Measurements from ENCODE around the gene FER. TPM values are rescaled to one million over a fixed set of nuclear protein-coding genes. Genes with fewer than 3 reads are reported as not detected.

The FER gene
- total RNA-seq, 1 experiment from 2014 or later: 20.6 TPM

DNA sequence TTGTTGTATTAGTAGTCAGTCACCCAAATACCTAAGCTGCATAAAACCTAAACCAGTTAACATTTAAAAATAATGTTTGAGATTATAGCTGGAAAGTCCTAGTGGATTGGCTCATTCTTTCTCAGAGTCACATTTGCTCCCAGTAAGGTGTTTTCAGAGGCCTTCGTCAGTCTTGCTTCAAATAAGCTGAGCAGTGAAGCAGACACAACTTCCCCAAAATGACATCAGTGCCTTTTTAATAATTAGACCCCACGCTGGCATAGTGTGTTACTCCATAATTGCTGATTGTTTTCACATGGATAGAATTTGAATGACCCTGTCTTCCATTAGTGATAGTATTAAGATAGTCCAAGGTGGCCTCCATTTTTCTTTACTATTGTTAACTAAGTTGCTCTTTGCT lies 416.3 kb downstream of the FER start:
- H4K20me1 ChIP-seq (ENCODE audit: insufficient read depth): no peaks in the 10 kb centered on the region
- H3K27ac ChIP-seq: no peak overlapping the region
- no peak for DNase-seq
- H3K36me3 ChIP-seq (ENCODE audit: low read depth): no peaks in the 10 kb centered on the region
- ChIA-PET CTCF (no interaction called here), POLR2A (ENCODE audit: unreplicated experiment) (interaction anchor here (0.6 to 0.7 kb wide), 2 partner anchors 246 to 335 kb away, joined by 4 to 5 read pairs; partner anchors contain the start of gene PJA2)
- no peak overlapping the region for H3K4me3 ChIP-seq
- H3K4me1 ChIP-seq (replicated peaks; ENCODE audit: insufficient read depth): no peaks in the 10 kb centered on the region
- TF ChIP-seq EZH2 (IDR thresholded peaks at IDR 0.05; ENCODE audit: low read depth): no peak
- TF ChIP-seq, protein P1, sequence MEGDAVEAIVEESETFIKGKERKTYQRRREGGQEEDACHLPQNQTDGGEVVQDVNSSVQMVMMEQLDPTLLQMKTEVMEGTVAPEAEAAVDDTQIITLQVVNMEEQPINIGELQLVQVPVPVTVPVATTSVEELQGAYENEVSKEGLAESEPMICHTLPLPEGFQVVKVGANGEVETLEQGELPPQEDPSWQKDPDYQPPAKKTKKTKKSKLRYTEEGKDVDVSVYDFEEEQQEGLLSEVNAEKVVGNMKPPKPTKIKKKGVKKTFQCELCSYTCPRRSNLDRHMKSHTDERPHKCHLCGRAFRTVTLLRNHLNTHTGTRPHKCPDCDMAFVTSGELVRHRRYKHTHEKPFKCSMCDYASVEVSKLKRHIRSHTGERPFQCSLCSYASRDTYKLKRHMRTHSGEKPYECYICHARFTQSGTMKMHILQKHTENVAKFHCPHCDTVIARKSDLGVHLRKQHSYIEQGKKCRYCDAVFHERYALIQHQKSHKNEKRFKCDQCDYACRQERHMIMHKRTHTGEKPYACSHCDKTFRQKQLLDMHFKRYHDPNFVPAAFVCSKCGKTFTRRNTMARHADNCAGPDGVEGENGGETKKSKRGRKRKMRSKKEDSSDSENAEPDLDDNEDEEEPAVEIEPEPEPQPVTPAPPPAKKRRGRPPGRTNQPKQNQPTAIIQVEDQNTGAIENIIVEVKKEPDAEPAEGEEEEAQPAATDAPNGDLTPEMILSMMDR (conservative IDR thresholded peaks at IDR 0.05): no peak
- BruUV-seq (replicated peaks): no TSS peak
- H3K4me2 ChIP-seq: no peak overlapping the region
- H3F3A ChIP-seq (ENCODE audit: insufficient read depth, low read depth): no peaks in the 10 kb centered on the region
- intact Hi-C loops (cut with micrococcal nuclease; ENCODE audit: unreplicated experiment): loop anchor here (10.0 kb wide), 1 partner anchor 149 kb away; no protein-coding TSS in a partner anchor
- no peaks in the 10 kb centered on the region for H3K79me2 ChIP-seq (ENCODE audit: low read depth)
- H2AFZ ChIP-seq: no peak overlapping the region
- no peaks in the 10 kb centered on the region for H3K9me3 ChIP-seq (ENCODE audit: insufficient read depth, low read depth)
- H3K9me2 ChIP-seq (ENCODE audit: insufficient read depth): no peaks in the 10 kb centered on the region
- H3K27me3 ChIP-seq (ENCODE audit: insufficient read depth, low read depth): no peaks in the 10 kb centered on the region

- H3K9me2 ChIP-seq (ENCODE audit: insufficient read depth): no peaks in the 10 kb centered on the region
- no peak for TF ChIP-seq EZH2 (IDR thresholded peaks at IDR 0.05; ENCODE audit: low read depth)
- TF ChIP-seq, protein P1 (conservative IDR thresholded peaks at IDR 0.05): no peak
- no peaks in the 10 kb centered on the region for H3K36me3 ChIP-seq (ENCODE audit: low read depth)
- H3K79me2 ChIP-seq (ENCODE audit: low read depth): no peaks in the 10 kb centered on the region
- H2AFZ ChIP-seq: no peak overlapping the region
- ChIA-PET POLR2A (ENCODE audit: unreplicated experiment) (no interaction called here), CTCF (no interaction called here)
- no peak overlapping the region for H3K27ac ChIP-seq
- no peaks in the 10 kb centered on the region for H4K20me1 ChIP-seq (ENCODE audit: insufficient read depth)
- H3K4me3 ChIP-seq: no peak overlapping the region
- intact Hi-C loops (cut with micrococcal nuclease; ENCODE audit: unreplicated experiment): loop anchor here (10.0 kb wide), 1 partner anchor 153 kb away; no protein-coding TSS in a partner anchor
- H3K4me2 ChIP-seq: no peak overlapping the region
- H3K27me3 ChIP-seq (ENCODE audit: insufficient read depth, low read depth): no peaks in the 10 kb centered on the region
- no TSS peak for BruUV-seq (replicated peaks)
- no peak for DNase-seq
- no peaks in the 10 kb centered on the region for H3F3A ChIP-seq (ENCODE audit: insufficient read depth, low read depth)
- H3K9me3 ChIP-seq (ENCODE audit: insufficient read depth, low read depth): no peaks in the 10 kb centered on the region
- no peaks in the 10 kb centered on the region for H3K4me1 ChIP-seq (replicated peaks; ENCODE audit: insufficient read depth)
These were observed 419.9 kb downstream of the FER start for GRCh38 chr5:109167586-109167985.

DNA sequence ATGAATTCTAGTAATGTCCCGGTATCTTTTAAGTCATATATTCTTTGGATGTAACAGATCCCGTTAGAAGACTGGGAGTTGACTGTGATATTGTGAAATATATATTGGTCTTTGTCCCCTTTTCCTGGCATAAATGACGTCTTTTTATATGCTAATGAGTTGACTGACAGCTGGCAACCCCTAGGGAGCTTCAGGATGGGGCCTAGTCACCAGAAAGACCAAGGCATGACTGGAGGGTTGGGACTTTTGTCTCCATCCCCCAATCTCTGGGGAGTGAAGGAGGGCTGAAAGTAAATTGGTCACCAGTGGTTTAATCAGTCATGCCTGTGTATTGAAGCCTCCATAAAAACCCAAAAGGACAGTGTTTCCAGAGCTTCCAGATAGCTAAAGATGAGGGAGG lies 420.5 kb downstream of the FER start:
- ChIA-PET CTCF (no interaction called here), POLR2A (ENCODE audit: unreplicated experiment) (no interaction called here)
- no peak overlapping the region for H3K27ac ChIP-seq
- no peaks in the 10 kb centered on the region for H4K20me1 ChIP-seq (ENCODE audit: insufficient read depth)
- no peaks in the 10 kb centered on the region for H3K9me2 ChIP-seq (ENCODE audit: insufficient read depth)
- intact Hi-C loops (cut with micrococcal nuclease; ENCODE audit: unreplicated experiment): loop anchor here (10.0 kb wide), 1 partner anchor 153 kb away; no protein-coding TSS in a partner anchor
- no peaks in the 10 kb centered on the region for H3F3A ChIP-seq (ENCODE audit: insufficient read depth, low read depth)
- no peaks in the 10 kb centered on the region for H3K9me3 ChIP-seq (ENCODE audit: insufficient read depth, low read depth)
- no peak overlapping the region for H3K4me2 ChIP-seq
- H3K4me3 ChIP-seq: no peak overlapping the region
- DNase-seq: no peak
- BruUV-seq (replicated peaks): no TSS peak
- H2AFZ ChIP-seq: no peak overlapping the region
- TF ChIP-seq, protein P1 (conservative IDR thresholded peaks at IDR 0.05): no peak
- TF ChIP-seq EZH2 (IDR thresholded peaks at IDR 0.05; ENCODE audit: low read depth): no peak
- H3K79me2 ChIP-seq (ENCODE audit: low read depth): no peaks in the 10 kb centered on the region
- H3K4me1 ChIP-seq (replicated peaks; ENCODE audit: insufficient read depth): no peaks in the 10 kb centered on the region
- H3K27me3 ChIP-seq (ENCODE audit: insufficient read depth, low read depth): no peaks in the 10 kb centered on the region
- no peaks in the 10 kb centered on the region for H3K36me3 ChIP-seq (ENCODE audit: low read depth)
